H1 (cell line): Measurements from ENCODE around the gene CDT1. TPM values are rescaled to one million over a fixed set of nuclear protein-coding genes. Genes with fewer than 3 reads are reported as not detected.

Experiments
- CTCF ChIA-PET: fragments of 300-600 bp; sonication (Branson Sonifier 250); formaldehyde crosslinking; loops from one replicate; lab custom pipeline; 2021; ENCODE audit not compliant: partially characterized antibody; lab: Charles Lee
- POLR2A ChIA-PET: fragments of 300-600 bp; sonication (Branson Sonifier 250); formaldehyde crosslinking; loops from one replicate; lab custom pipeline; 2021; ENCODE audit warnings: inconsistent platforms; ENCODE audit not compliant: partially characterized antibody; lab: Charles Lee
- DNase-seq, 2 experiments: peaks; one replicate each; pipeline versions ENCODE4 v3.0.0 to v3.0.0-alpha.2; 2010 to 2022; ENCODE audit warnings: low spot score in 2 of 2, low read depth in 1 of 2, mixed read lengths in 1 of 2
- FAIRE-seq: peaks from 2 replicates; lab custom pipeline; 2011; peaks lifted over from hg19 to GRCh38; lab: Jason Lieb, UNC
- H2AFZ ChIP-seq: 2 replicates; pipeline ENCODE4 v1.8.1; 2012; ENCODE audit warnings: low read length, inconsistent platforms
- H2AK5ac ChIP-seq: 2 replicates; pipeline ENCODE4 v1.6.1; 2013; ENCODE audit warnings: low read depth, low read length
- H2BK120ac ChIP-seq: replicated peaks from 2 replicates; pipeline ENCODE3; 2013; ENCODE audit warnings: low read depth, low read length, inconsistent platforms
- H2BK12ac ChIP-seq: 2 replicates; pipeline ENCODE4 v1.6.1; 2013; ENCODE audit warnings: low read depth, low read length
- H2BK15ac ChIP-seq: 2 replicates; pipeline ENCODE4 v1.6.1; 2013; ENCODE audit warnings: low read length
- H2BK20ac ChIP-seq: 2 replicates; pipeline ENCODE4 v1.6.1; 2013; ENCODE audit warnings: low read length
- H2BK5ac ChIP-seq: 2 replicates; pipeline ENCODE4 v1.6.1; 2013; ENCODE audit warnings: low read depth, low read length
- H3K14ac ChIP-seq: 2 replicates; pipeline ENCODE4 v1.6.1; 2013; ENCODE audit warnings: inconsistent platforms; ENCODE audit not compliant: insufficient read length
- H3K18ac ChIP-seq: 2 replicates; pipeline ENCODE4 v1.6.1; 2013; ENCODE audit warnings: low read length; ENCODE audit errors: extremely low read depth
- H3K23ac ChIP-seq: 2 replicates; pipeline ENCODE4 v1.6.1; 2013; ENCODE audit warnings: inconsistent platforms; ENCODE audit not compliant: insufficient read length
- H3K23me2 ChIP-seq: 2 replicates; pipeline ENCODE4 v1.6.1; 2013; ENCODE audit warnings: low read depth, low read length
- H3K27ac ChIP-seq: 2 replicates; pipeline ENCODE4 v1.6.1; 2011; ENCODE audit warnings: low read depth, low read length, inconsistent platforms
- H3K27me3 ChIP-seq, 4 experiments: replicated peaks in 1 of 4; 1 replicate in 1 of 4; 2 replicates in 3 of 4; pipeline versions ENCODE4 v1.6.1 to v1.8.1; 2011 to 2013; ENCODE audit warnings: low read length in 3 of 4, mild to moderate bottlenecking in 3 of 4, inconsistent platforms in 2 of 4, mixed read lengths in 2 of 4, moderate library complexity in 1 of 4; ENCODE audit not compliant: control insufficient read depth in 3 of 4, insufficient read depth in 3 of 4; ENCODE audit errors: extremely low read depth in 1 of 4
- H3K36me3 ChIP-seq, 4 experiments: 2 replicates each; pipeline versions ENCODE4 v1.6.1 to v1.8.1; 2011 to 2013; ENCODE audit warnings: mild to moderate bottlenecking in 4 of 4, low read length in 3 of 4, moderate library complexity in 2 of 4, control low read depth in 1 of 4, inconsistent platforms in 1 of 4; ENCODE audit not compliant: insufficient read depth in 4 of 4, control insufficient read depth in 2 of 4
- H3K4ac ChIP-seq: replicated peaks from 2 replicates; pipeline ENCODE3; 2013; ENCODE audit warnings: low read length, low read depth, mixed read lengths, inconsistent platforms; ENCODE audit not compliant: insufficient read length
- H3K4me1 ChIP-seq, 4 experiments: replicated peaks in 1 of 4; 1 replicate in 1 of 4; 2 replicates in 3 of 4; pipeline versions ENCODE4 v1.6.1 to v1.8.1; 2011 to 2013; ENCODE audit warnings: low read length in 3 of 4, inconsistent platforms in 2 of 4, mixed read lengths in 1 of 4; ENCODE audit not compliant: insufficient read depth in 4 of 4, control insufficient read depth in 3 of 4
- H3K4me2 ChIP-seq, 2 experiments: 2 replicates each; pipeline versions ENCODE4 v1.6.1 to v1.8.1; 2011 to 2013; ENCODE audit warnings: low read depth in 2 of 2, low read length in 2 of 2, control low read depth in 1 of 2, inconsistent platforms in 1 of 2, mild to moderate bottlenecking in 1 of 2; ENCODE audit not compliant: insufficient read depth in 1 of 2
- H3K4me3 ChIP-seq, 4 experiments: fragments of 200-600, 300-600 bp in 1 of 4; sonication (generic), shearing (Covaris generic), sonication (Bioruptor Twin) in 1 of 4; 2 replicates each; pipeline versions ENCODE4 v1.5.1 to v1.8.1; 2011 to 2016; ENCODE audit warnings: low read length in 4 of 4, low read depth in 3 of 4, control low read depth in 2 of 4, inconsistent platforms in 2 of 4, mild to moderate bottlenecking in 2 of 4, mixed read lengths in 1 of 4, moderate library complexity in 1 of 4; ENCODE audit not compliant: insufficient read depth in 2 of 4; ENCODE audit errors: extremely low read depth in 1 of 4
- H3K56ac ChIP-seq: replicated peaks from 2 replicates; pipeline ENCODE3; 2013; ENCODE audit warnings: low read depth, mild to moderate bottlenecking, mixed read lengths, low read length, inconsistent platforms; ENCODE audit not compliant: insufficient read length
- H3K79me1 ChIP-seq: 2 replicates; pipeline ENCODE4 v1.6.1; 2013; ENCODE audit warnings: low read depth, low read length, control low read depth
- H3K79me2 ChIP-seq, 2 experiments: 2 replicates each; pipeline versions ENCODE4 v1.6.1 to v1.8.1; 2012 to 2013; ENCODE audit warnings: low read length in 2 of 2, mild to moderate bottlenecking in 2 of 2, inconsistent platforms in 1 of 2; ENCODE audit not compliant: insufficient read depth in 2 of 2, control insufficient read depth in 1 of 2
- H3K9ac ChIP-seq, 4 experiments: replicated peaks in 1 of 4; 1 replicate in 1 of 4; 2 replicates in 3 of 4; pipeline versions ENCODE4 v1.6.1 to v1.8.1; 2011 to 2013; ENCODE audit warnings: low read depth in 3 of 4, low read length in 3 of 4, control low read depth in 2 of 4, mild to moderate bottlenecking in 2 of 4, moderate library complexity in 2 of 4, inconsistent platforms in 1 of 4; ENCODE audit errors: extremely low read depth in 1 of 4
- H3K9me3 ChIP-seq, 2 experiments: 2 replicates each; pipeline versions ENCODE4 v1.6.1 to v1.8.1; 2012 to 2013; ENCODE audit warnings: mild to moderate bottlenecking in 2 of 2, moderate library complexity in 2 of 2, control low read depth in 1 of 2, inconsistent platforms in 1 of 2, low read depth in 1 of 2, low read length in 1 of 2, mixed read lengths in 1 of 2; ENCODE audit not compliant: insufficient read depth in 2 of 2
- H4K20me1 ChIP-seq, 2 experiments: replicated peaks in 1 of 2; 2 replicates each; pipeline versions ENCODE3 to v1.8.1; 2011 to 2013; ENCODE audit warnings: inconsistent platforms in 2 of 2, low read length in 2 of 2, mild to moderate bottlenecking in 1 of 2; ENCODE audit not compliant: insufficient read depth in 2 of 2, control insufficient read depth in 1 of 2
- H4K5ac ChIP-seq: 2 replicates; pipeline ENCODE4 v1.6.1; 2013; ENCODE audit warnings: low read length, low read depth, mixed read lengths, inconsistent platforms; ENCODE audit not compliant: insufficient read length
- H4K8ac ChIP-seq: 2 replicates; pipeline ENCODE4 v1.8.0; 2013; ENCODE audit warnings: mild to moderate bottlenecking, moderate library complexity, low read length, inconsistent platforms; ENCODE audit not compliant: insufficient read depth; ENCODE audit errors: extremely low read depth
- H4K91ac ChIP-seq: replicated peaks from 2 replicates; pipeline ENCODE3; 2013; ENCODE audit warnings: low read length, mixed read lengths, inconsistent platforms; ENCODE audit not compliant: insufficient read length
- BCL11A ChIP-seq, 2 experiments: IDR thresholded peaks; one replicate each; pipeline ENCODE4 v1.6.1; 2011; ENCODE audit warnings: low read depth in 2 of 2, low read length in 2 of 2, mild to moderate bottlenecking in 2 of 2
- HDAC2 ChIP-seq, 2 experiments: fragments of 300-600 bp in 1 of 2; sonication (generic) in 1 of 2; IDR thresholded peaks; 2 replicates each; pipeline ENCODE4 v1.6.1; 2011 to 2012; ENCODE audit warnings: low read depth in 2 of 2, low read length in 2 of 2, mild to moderate bottlenecking in 2 of 2, moderate library complexity in 2 of 2, borderline replicate concordance in 1 of 2, inconsistent platforms in 1 of 2
- KDM5A ChIP-seq: fragments of 200-600 bp; IDR thresholded peaks from 2 replicates; pipeline ENCODE4 v1.7.1; 2012; ENCODE audit warnings: mild to moderate bottlenecking, low read length, inconsistent platforms, mixed read lengths
- MAX ChIP-seq: IDR thresholded peaks from 2 replicates; pipeline ENCODE4 v1.6.1; 2012; ENCODE audit warnings: inconsistent platforms
- RNF2 ChIP-seq: fragments of 200-900, 300-1000 bp; sonication (generic); IDR thresholded peaks from 2 replicates; pipeline ENCODE4 v1.7.1; 2016; ENCODE audit warnings: borderline replicate concordance, low read depth, mild to moderate bottlenecking, antibody characterized with exemption, low read length; ENCODE audit not compliant: poor library complexity, severe bottlenecking; ENCODE audit errors: missing control alignments
- SAP30 ChIP-seq: fragments of 300-600 bp; sonication (generic); IDR thresholded peaks from 2 replicates; pipeline ENCODE4 v1.7.1; 2012; ENCODE audit warnings: low read length, moderate library complexity, mild to moderate bottlenecking, inconsistent platforms; ENCODE audit not compliant: insufficient read depth, insufficient replicate concordance
- SP2 ChIP-seq: IDR thresholded peaks from 2 replicates; pipeline ENCODE4 v1.6.1; 2012; ENCODE audit warnings: mild to moderate bottlenecking, low read length, inconsistent platforms
- USF2 ChIP-seq: IDR thresholded peaks from 2 replicates; pipeline ENCODE4 v1.6.1; 2011; ENCODE audit warnings: low read length, improper control_type of control experiment
- WGBS, 2 experiments: shearing (Covaris generic) in 1 of 2; methylation state at CpG; one replicate each; pipeline versions ENCODE4 v1.1.6 to v1.1.7; 2013 to 2015; ENCODE audit warnings: low lambda C conversion rate in 2 of 2, mixed read lengths in 2 of 2, inconsistent platforms in 1 of 2, low coverage in 1 of 2, missing lambda C conversion rate in 1 of 2; ENCODE audit not compliant: insufficient replicate concordance in 2 of 2, insufficient coverage in 1 of 2, insufficient read length in 1 of 2; ENCODE audit errors: extremely low coverage in 1 of 2, missing lambda C conversion rate in 1 of 2; 5-methylcytosine and 5-hydroxymethylcytosine counted together
- polyA plus RNA-seq, 7 experiments: library from polyadenylated mRNA; depleted of rRNA in 3 of 7; stranded (reverse) in 5 of 7; unstranded in 2 of 7; fragments of >200 nt in 5 of 7; fragments of 200-250 nt in 2 of 7; gene quantifications; 1 replicate in 5 of 7; 2 replicates in 1 of 7; 4 replicates in 1 of 7; pipeline versions ENCODE4 v1.2.1 to v1.2.3, GENCODE V29; 2011 to 2013; ENCODE audit warnings: missing spikeins in 2 of 7, mixed read lengths in 2 of 7
- total RNA-seq: library from RNA; stranded (reverse); fragmentation: NEBNext Ultra II Directional; extraction: Animal tissue kit (Norgen Biotek cat#: 25700); gene quantifications from 2 replicates; pipeline ENCODE4 v1.2.1, GENCODE V29; 2021

CDT1 gene
- total and polyA plus RNA-seq, 2 of the 8 experiments (the other 6 are each of a cell fraction or from before 2014, with no cell fraction given) = 76.7 to 95.4 TPM

GRCh38 chr16:88758227-88758943, 45.2 kb upstream of the CDT1 start:
- Histone ChIP-seq H2BK120ac (no peak overlapping the region), H3K79me2 (no peaks in the 10 kb centered on the region; a peak in 1 of 4 replicates), H3K14ac (no peak overlapping the region), H3K79me1 (peaks cover 5% of the 10 kb centered on the region), H4K5ac (no peak overlapping the region), H3K4ac (peak overlapping the region; percentile 17), H2AK5ac (no peak overlapping the region; the same call in 1 of the 2 replicates), H3K9me3 (no peaks in the 10 kb centered on the region), H3K36me3 (no peaks in the 10 kb centered on the region), H3K4me1 (peaks cover 3 to 36% (median 21%) of the 10 kb centered on the region in 4 experiments), H3K4me3 (no peak overlapping the region), H2AFZ (no peak overlapping the region), H3K27ac (no peak overlapping the region), H2BK20ac (no peak overlapping the region), H2BK12ac (peak overlapping the region; percentile 12; the same call in 1 of the 2 replicates), H2BK15ac (peak overlapping the region; percentile 46; the same call in 1 of the 2 replicates), H3K23me2 (no peaks in the 10 kb centered on the region), H4K20me1 (peaks cover 0 to 11% of the 10 kb centered on the region in 2 experiments), H3K23ac (no peak overlapping the region), H2BK5ac (no peak overlapping the region), H4K8ac (no peak overlapping the region), H4K91ac (no peak overlapping the region), H3K9ac (no peak overlapping the region), H3K27me3 (no peaks in the 10 kb centered on the region), H3K18ac (no peak overlapping the region), H3K4me2 (no peak overlapping the region), H3K56ac (no peak overlapping the region)
- CTCF ChIA-PET = interaction anchor here (0.5 to 25.0 kb wide), 12 partner anchors 9 to 171 kb away, joined by 3 to 251 read pairs (median 4); no protein-coding TSS in a partner anchor
- POLR2A ChIA-PET = interaction anchor here (0.8 to 2.2 kb wide), 6 partner anchors 9 to 54 kb away, joined by 3 to 8 read pairs (median 4); no protein-coding TSS in a partner anchor
- DNase-seq (no peak), FAIRE-seq (no peak)
- 85% methylated on average over 13 of the region's 13 CpGs; no CpG with 5 or more reads in 1 of the 2 experiments for WGBS, 2 experiments
- TF ChIP-seq SP2 = no peak
- no peak for TF ChIP-seq USF2
- TF ChIP-seq MAX = no peak
- no peak for TF ChIP-seq BCL11A (IDR thresholded peaks at IDR 0.05; ENCODE audit: low read depth in 2 of 2, low read length in 2 of 2)
- no peak for TF ChIP-seq RNF2
- TF ChIP-seq SAP30 = no peak
- no peak for TF ChIP-seq KDM5A
- TF ChIP-seq HDAC2 (IDR thresholded peaks at IDR 0.05; ENCODE audit: borderline replicate concordance in 1 of 2, low read depth in 2 of 2, low read length in 2 of 2) = no peak
